ENCODE results near the gene KIAA1217.

DNA sequence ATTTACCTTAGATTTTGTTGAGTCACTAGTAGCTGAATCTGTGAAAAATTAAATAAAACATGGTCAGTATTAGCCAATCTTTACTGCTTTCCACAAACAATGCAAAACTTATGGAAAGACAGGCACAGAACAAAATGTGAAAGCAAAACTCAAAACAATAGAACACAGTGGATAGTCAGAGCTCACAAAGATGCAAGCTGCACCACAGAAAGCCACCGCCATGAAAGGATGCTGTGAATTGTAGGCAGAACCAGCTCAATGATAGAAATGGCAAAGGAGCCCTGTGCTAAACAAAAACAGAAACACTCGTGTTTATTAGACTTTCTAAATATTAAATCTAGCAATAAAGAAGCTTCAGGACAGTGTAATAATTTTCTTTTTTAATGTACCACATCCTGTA is 380.3 kb downstream of the KIAA1217 start:
- TF ChIP-seq, protein P1, sequence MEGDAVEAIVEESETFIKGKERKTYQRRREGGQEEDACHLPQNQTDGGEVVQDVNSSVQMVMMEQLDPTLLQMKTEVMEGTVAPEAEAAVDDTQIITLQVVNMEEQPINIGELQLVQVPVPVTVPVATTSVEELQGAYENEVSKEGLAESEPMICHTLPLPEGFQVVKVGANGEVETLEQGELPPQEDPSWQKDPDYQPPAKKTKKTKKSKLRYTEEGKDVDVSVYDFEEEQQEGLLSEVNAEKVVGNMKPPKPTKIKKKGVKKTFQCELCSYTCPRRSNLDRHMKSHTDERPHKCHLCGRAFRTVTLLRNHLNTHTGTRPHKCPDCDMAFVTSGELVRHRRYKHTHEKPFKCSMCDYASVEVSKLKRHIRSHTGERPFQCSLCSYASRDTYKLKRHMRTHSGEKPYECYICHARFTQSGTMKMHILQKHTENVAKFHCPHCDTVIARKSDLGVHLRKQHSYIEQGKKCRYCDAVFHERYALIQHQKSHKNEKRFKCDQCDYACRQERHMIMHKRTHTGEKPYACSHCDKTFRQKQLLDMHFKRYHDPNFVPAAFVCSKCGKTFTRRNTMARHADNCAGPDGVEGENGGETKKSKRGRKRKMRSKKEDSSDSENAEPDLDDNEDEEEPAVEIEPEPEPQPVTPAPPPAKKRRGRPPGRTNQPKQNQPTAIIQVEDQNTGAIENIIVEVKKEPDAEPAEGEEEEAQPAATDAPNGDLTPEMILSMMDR (IDR thresholded peaks at IDR 0.05), result no peak
- no peak for TF ChIP-seq POLR2A (IDR thresholded peaks at IDR 0.05)

Data from adrenal gland (tissue), 5 donors.